ENCODE data around the gene SYT13. TPM values are rescaled to one million over a fixed set of nuclear protein-coding genes. Genes with fewer than 3 reads are reported as not detected.
"Not testable (repeated sequence)": the region's sequence is repeated elsewhere in the genome, so short reads cannot be mapped to it uniquely, and the experiment has no call there.

SYT13 gene
- total RNA-seq, 6 experiments from 2014 or later: 0.12 to 0.63 (median 0.44) TPM; not detected in 1

DNA sequence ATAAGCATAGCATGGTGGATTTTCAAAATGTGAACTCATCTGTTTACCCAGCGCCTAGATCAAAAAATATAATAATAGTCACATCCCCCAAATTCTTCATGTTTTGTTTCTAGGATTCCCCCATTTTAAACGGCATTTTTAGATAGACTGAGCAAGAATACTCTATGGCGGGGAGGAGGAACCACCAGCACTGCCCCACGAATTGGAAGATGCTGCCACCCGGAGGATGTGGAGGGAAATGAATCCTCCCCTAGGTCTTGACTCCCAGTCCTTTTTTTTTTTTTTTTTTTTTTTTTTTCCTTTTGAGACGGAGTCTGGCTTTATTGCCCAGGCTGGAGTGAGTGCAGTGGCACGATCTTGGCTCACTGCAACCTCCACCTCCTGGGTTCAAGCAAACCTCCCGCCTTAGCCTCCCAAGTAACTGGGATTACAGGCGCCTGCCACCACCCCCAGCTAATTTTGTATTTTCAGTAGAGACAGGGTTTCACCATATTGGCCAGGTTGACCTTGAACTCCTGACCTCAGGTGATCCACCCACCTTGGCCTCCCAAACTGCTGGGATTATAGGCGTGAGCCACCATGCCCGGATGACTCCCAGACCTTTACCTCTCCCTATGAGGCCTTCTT, 7.5 kb upstream of the SYT13 start:
- H3K9me3 ChIP-seq, H3K27me3 ChIP-seq, H3K36me3 ChIP-seq, H3K27ac ChIP-seq, H3K4me3 ChIP-seq, H3K4me1 ChIP-seq: not testable (repeated sequence)
- ATAC-seq (peak; percentile 88 to 93 (median 92)), DNase-seq (peak; percentile 62 to 76 (median 74))
- WGBS (ENCODE audit: insufficient coverage, low coverage, low lambda C conversion rate, missing lambda C conversion rate): 24% methylated on average over 9 of the region's 11 CpGs
- TF ChIP-seq, protein P1, sequence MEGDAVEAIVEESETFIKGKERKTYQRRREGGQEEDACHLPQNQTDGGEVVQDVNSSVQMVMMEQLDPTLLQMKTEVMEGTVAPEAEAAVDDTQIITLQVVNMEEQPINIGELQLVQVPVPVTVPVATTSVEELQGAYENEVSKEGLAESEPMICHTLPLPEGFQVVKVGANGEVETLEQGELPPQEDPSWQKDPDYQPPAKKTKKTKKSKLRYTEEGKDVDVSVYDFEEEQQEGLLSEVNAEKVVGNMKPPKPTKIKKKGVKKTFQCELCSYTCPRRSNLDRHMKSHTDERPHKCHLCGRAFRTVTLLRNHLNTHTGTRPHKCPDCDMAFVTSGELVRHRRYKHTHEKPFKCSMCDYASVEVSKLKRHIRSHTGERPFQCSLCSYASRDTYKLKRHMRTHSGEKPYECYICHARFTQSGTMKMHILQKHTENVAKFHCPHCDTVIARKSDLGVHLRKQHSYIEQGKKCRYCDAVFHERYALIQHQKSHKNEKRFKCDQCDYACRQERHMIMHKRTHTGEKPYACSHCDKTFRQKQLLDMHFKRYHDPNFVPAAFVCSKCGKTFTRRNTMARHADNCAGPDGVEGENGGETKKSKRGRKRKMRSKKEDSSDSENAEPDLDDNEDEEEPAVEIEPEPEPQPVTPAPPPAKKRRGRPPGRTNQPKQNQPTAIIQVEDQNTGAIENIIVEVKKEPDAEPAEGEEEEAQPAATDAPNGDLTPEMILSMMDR (IDR thresholded peaks at IDR 0.05): peak; percentile 30 to 61 (median 60)
- intact Hi-C loops (cut with DNase I): loop anchor here (10.0 kb wide), 2 partner anchors 189 to 359 kb away; no protein-coding TSS in a partner anchor

DNA sequence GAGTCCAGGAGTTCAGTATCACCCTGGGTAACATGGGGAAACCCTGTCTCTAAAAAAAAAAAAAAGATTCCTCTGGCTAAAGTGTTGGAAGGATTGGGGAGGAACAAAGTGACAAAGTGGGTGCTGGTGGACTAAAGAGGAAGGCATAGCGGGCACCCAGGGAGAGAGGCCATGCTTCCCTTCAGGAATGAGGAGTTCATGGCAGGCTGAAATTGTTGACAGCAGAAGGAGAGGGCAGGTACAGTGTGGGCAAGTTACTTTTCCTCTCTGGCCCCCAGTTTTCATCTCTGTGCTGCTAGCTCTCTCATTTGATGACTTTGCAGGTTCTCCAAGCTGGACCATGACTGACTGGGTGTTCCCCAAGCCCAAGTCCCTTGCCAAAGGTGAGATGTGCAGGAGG, 4.4 kb upstream of the SYT13 start:
- H3K4me3 ChIP-seq: no peak overlapping the region
- H3K4me1 ChIP-seq: no peaks in the 10 kb centered on the region
- intact Hi-C loops (cut with DNase I): loop anchor here (10.0 kb wide), 2 partner anchors 186 to 356 kb away; no protein-coding TSS in a partner anchor
- no peak for TF ChIP-seq POLR2A (IDR thresholded peaks at IDR 0.05)
- TF ChIP-seq, protein P1 (IDR thresholded peaks at IDR 0.05): no peak
- no peak overlapping the region for H3K27ac ChIP-seq
- ATAC-seq (no peak), DNase-seq (no peak)
- 100% methylated on average over 1 of the region's 1 CpG for WGBS (ENCODE audit: insufficient coverage, low coverage, low lambda C conversion rate, missing lambda C conversion rate)
- no peaks in the 10 kb centered on the region for H3K9me3 ChIP-seq
- H3K27me3 ChIP-seq: peaks cover 0 to 4% of the 10 kb centered on the region in 2 donors
- no peaks in the 10 kb centered on the region for H3K36me3 ChIP-seq

DNA sequence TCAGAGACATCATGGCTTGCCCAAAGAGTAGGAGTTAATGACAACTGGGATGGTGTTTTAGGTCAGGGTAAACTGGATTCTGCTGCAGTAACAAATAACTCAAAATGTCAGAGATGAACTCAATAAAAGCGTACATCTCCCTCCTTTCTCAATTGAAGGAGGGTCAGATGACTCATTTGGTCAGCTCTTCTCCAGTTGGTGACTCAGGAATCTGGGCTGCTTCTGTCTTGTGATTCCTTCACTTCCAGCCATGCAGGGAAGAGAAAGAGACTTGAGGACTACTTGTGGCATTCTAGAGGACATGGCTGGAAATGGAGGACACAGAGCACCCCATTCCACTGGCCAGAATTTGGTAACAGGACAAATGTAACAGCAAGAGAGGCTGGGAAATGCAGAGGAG, 3.2 kb upstream of the SYT13 start:
- no peak overlapping the region for H3K4me3 ChIP-seq
- no peak for DNase-seq
- H3K9me3 ChIP-seq: no peaks in the 10 kb centered on the region
- TF ChIP-seq POLR2A (IDR thresholded peaks at IDR 0.05): no peak
- TF ChIP-seq, protein P1 (IDR thresholded peaks at IDR 0.05): no peak
- no peaks in the 10 kb centered on the region for H3K36me3 ChIP-seq
- 55% methylated on average over 1 of the region's 1 CpG for WGBS (ENCODE audit: insufficient coverage, low coverage, low lambda C conversion rate, missing lambda C conversion rate)
- no peak overlapping the region for H3K27ac ChIP-seq
- no peak for ATAC-seq
- intact Hi-C loops (cut with DNase I): loop anchor here in 1 of 2 donors (10.0 kb wide), 1 partner anchor 355 kb away; no protein-coding TSS in a partner anchor
- H3K27me3 ChIP-seq: peaks cover 0 to 4% of the 10 kb centered on the region in 2 donors
- H3K4me1 ChIP-seq: no peaks in the 10 kb centered on the region

DNA sequence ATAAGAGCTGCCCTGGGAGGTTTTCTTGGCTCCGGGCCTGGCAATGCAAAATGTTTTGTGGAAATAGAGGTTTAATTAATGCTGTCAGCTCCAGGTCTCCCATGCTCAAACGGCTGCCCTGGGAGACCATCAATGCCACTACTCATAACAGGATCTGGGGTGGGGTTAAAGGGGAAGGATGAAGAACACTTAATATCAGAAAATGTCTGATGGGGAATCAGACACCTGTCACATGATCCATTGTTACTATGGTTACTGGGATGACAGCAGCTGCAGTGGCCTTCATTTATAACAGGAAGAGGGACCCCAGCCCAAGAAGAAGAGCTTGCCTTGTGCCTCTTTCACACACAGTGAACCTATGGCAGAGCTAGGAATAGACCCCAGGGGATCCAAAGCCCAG, 2.2 kb upstream of the SYT13 start:
- no peak overlapping the region for H3K4me3 ChIP-seq
- no peak for DNase-seq
- 43% methylated on average over 2 of the region's 2 CpGs for whole genome bisulfite sequencing (ENCODE audit: insufficient coverage, low coverage, low lambda C conversion rate, missing lambda C conversion rate)
- H3K9me3 ChIP-seq: no peaks in the 10 kb centered on the region
- no peak for ATAC-seq
- H3K36me3 ChIP-seq: no peaks in the 10 kb centered on the region
- no peaks in the 10 kb centered on the region for H3K4me1 ChIP-seq
- intact Hi-C loops (cut with DNase I): loop anchor here in 1 of 2 donors (10.0 kb wide), 1 partner anchor 354 kb away; no protein-coding TSS in a partner anchor
- H3K27me3 ChIP-seq: peaks cover 0 to 4% of the 10 kb centered on the region in 2 donors
- no peak overlapping the region for H3K27ac ChIP-seq
- TF ChIP-seq POLR2A (IDR thresholded peaks at IDR 0.05): no peak
- TF ChIP-seq, protein P1 (IDR thresholded peaks at IDR 0.05): no peak
